HG02759 (cell line): ENCODE results near the gene HNRNPUL1.
"Not testable (repeated sequence)": the region's sequence is repeated elsewhere in the genome, so short reads cannot be mapped to it uniquely, and the experiment has no call there.

Experiments
- ATAC-seq: cut with Tn5 transposase; IDR thresholded peaks from one replicate; pipeline ENCODE4 v1.9.1; 2021; ENCODE audit warnings: mild to moderate bottlenecking, moderate library complexity; ENCODE audit not compliant: unreplicated experiment

HNRNPUL1 gene

DNA sequence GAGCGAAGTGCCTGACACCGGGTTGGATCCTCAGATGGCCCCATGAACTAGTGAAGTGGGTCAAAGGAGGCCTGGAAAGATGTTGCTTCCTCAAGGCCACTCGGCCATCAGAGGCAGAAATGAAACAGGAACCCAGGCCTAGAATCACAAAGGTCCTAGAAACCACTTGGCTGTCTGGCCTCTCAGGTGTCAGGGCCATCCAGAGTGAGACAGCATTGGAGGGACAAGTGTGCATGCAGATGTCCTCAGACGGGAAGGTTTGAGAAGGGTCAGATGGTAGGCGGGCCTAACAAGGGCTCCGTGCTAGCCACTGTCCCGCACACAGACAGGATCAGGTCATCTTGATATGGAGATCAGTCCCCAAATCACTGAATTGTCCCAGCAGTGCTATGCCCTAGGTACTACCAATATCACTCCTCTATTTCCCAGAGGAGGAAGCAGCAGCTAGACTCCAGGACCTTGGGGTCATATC, 60.1 kb downstream of the HNRNPUL1 start:
- no peak for ATAC-seq

- ATAC-seq, result no peak
Observed at GRCh38 chr19:41324921-41325639, 60.9 kb downstream of the HNRNPUL1 start.

DNA sequence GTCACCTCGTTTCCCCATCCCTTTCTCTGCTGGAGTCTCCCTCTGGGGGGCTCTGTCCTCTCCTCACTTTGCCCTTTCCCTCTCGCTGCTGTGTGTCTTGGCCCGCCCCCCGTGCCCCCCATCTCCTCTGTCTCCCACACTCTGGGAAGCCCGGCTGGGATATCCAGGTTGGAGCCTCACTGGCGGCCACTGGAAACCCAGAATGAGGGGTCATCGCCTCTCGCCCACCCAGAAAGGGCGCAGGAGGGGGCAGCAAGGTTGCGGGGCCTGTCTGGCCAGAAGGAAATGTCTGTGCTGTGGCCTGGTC, 61.4 kb downstream of the HNRNPUL1 start:
- no peak for ATAC-seq

DNA sequence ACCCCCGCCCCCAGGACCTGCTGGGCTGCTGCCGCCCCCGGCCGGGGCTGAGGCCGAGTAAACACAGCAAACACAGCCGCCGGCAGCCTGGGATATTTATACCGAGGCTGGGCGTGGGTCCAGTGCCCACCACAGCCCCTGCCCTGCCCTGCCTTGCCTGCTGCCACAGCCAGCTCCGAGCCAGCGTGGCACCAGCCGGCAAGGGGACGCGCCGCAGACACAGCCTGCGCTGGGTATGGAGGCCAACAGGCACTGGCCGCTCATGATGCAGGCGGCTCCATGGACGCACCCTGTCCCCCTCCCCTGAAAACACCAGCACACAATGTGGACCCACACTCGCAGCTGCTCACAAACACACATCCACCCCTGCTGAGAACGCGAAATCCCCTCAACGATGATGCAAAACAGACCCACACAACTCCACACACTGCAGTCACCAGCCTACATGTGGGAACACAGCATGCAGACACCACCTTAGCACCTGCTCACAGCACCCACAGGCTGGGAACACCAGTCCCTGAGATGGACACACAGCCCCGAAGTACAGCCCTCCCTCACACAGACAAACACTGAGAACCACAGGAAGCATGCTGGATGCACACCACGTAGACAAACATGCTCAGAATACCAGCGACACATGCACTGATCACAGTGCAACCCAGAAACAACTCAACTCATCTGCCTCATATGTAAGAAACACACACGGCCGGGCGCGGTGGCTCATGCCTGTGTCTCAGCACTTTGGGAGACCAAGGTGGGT, 62.0 kb downstream of the HNRNPUL1 start:
- peak; percentile 27 for ATAC-seq

- ATAC-seq, result no peak
Observed at GRCh38 chr19:41327076-41327575, 63.0 kb downstream of the HNRNPUL1 start.

- ATAC-seq, result peak; percentile 61
Observed at GRCh38 chr19:41327576-41328156, 63.5 kb downstream of the HNRNPUL1 start.

DNA sequence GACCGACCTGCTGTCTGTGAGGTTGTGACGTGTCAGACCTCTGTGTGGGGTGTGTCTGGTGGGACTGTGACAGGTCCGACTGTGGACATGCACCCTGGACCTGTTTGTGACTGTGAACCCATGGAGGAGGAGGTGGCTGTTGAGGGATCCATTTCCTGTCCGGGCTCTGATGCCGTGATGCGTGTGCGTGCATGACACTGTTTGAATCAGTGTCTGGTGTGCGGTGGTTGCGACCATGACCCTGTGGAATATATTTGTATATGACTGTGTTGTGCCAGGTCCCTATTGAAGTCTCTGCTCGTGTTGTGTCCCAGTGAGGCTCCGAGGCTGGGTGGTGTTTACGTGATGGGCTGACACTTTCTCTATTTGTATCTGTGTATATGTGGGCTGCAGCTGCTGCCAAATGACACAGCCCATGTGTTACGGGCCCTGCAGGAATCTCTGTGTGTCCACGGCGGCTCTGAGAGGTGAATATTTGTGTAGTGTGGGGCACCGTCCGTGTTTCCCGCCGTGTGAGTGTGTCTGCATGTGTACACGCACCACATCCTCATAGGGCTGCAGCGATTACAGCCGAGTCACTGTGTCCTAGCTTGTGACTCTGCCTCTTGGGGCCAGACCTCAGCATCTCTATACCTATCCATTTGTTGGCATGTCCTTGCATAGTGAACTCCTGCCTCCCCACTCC, 64.1 kb downstream of the HNRNPUL1 start:
- ATAC-seq, result peak; percentile 3

GRCh38 chr19:41328842-41329225, 64.7 kb downstream of the HNRNPUL1 start:
- no peak for ATAC-seq

DNA sequence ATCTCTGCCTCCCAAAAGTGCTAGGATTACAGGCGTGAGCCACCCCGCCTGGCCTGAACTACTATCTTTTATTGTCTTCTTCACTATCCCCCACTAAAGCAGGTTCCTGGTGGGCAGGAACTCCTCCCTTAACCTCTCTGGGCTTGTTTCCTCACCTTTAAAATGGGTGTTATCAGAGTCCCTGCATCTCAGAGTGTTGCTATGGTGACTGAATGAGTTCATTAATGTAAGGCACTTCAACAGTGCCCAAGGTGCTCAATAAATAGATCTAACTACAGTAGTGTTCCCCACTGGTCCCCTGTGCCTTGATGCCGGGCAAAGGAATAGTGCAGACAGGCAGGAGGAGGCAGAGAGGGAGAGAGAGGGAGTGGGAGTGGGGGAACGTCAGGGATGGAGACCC, 66.3 kb downstream of the HNRNPUL1 start:
- ATAC-seq, result no peak

GRCh38 chr19:41330946-41331678, 66.9 kb downstream of the HNRNPUL1 start:
- ATAC-seq, result no peak

GRCh38 chr19:41332000-41332399, 67.8 kb downstream of the HNRNPUL1 start:
- ATAC-seq, result no peak

DNA sequence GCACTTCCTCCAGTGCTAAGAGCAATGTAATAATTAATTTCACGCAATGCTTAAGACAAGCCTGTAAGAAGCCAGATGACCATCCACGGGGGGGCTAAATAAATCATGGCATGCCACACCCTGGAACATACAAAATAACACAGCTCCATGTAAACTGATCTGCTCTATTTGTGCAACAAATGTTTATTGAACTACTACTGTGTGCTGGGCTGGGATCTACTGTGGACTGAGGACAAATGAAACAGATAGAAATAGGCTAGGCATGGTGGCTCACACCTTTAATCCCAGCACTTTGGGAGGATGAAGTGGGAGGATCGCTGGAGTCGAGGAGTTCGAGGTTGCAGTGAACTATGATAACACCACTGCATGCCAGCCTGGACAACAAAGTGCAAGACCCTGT, 68.3 kb downstream of the HNRNPUL1 start:
- ATAC-seq, result no peak

DNA sequence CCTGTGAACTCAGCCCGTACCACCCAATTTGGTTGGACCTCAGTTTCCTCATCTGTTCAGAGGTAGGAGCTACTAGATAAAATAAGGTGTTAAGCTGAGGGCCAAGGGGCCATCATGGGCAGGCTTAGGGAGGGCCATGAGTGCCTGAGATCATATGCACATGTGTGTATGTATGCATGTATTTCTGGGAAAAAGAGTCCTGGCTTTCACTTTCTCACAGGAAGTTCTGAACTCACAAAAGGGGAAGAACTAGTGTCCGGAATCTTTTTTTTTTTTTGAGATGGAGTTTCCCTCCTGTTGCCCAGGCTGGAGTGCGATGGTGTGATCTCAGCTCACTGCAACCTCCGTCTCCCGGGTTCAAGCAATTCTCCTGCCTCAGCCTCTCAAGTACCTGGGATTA, 70.6 kb downstream of the HNRNPUL1 start:
- no peak for ATAC-seq

DNA sequence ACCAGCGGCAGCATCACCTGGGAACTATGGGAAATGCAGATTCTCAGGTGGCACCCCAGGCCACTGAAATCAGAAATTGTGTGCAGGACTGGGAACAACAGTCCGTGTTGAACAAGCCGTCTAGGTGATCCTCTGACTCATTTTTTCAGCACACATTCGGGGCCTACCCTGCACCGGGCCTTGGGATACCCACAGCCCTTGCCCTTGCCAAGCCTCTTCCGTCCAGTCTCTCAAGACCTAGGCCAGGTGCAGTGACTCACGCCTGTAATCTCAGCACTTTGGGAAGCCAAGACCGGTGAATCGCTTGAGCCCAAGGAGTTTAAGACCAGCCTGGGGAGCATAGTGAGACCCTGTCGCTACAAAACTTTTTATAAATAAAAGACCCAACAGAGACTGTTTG, 71.3 kb downstream of the HNRNPUL1 start:
- ATAC-seq, result no peak

- ATAC-seq, result no peak
Observed at GRCh38 chr19:41339936-41340335, 75.8 kb downstream of the HNRNPUL1 start.

GRCh38 chr19:41341669-41342490, 77.7 kb downstream of the HNRNPUL1 start:
- no peak for ATAC-seq

DNA sequence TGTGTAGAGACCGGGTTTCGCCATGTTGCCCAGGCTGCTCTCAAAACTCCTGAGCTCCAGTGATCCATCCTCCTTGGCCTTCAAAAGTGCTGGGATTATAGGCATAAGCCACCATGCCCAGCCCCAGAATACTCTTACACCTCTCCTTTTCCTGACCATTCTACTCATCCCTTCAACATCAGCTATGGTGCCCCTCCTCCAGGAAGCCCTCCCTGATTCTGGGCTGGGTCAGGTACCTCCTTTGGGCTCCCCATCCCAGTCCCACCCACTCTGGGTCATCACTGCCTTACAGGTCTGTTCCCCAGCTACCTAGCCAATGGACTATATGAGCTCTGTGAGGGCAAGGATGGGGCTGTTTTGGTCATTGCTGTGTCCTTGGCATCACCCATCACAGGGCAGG, 80.0 kb downstream of the HNRNPUL1 start:
- ATAC-seq, result no peak

- ATAC-seq, result not testable (repeated sequence)
Observed at GRCh38 chr19:41346916-41347315, 82.7 kb downstream of the HNRNPUL1 start.

DNA sequence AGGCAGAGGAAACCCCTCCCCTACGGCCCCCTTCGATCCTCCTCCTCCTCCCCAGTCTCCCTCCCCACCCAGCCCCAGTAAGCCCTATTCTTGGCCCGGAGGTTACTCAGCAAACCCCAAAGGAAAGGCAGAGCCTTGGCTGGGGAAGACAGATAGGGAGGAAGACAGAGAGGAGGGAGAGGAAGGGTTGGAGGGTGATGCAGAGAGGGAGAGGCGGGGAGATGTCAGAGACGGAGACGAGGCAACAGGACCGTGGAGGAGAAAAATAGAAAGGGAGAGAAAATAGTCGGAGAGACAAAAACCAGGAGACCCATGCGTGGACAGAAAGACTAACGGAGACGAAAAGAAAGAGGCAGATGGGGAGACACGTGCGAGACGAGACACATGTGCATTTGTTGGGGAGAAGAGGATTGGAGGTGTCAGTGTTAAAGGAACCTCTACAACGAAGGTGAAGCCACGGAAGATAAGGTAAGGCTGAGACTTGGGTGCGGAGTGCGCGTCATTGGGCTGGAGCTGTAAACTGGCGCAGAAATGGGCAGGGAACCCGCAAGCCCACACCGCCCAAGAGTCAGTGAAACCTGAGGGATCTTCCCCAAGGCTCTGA, 86.7 kb downstream of the HNRNPUL1 start:
- peak; percentile 4 for ATAC-seq
